GM12872 (cell line): ENCODE data around the gene NOTO.

Source experiments
- TF ChIP-seq, protein P1 (sequence below): IDR thresholded peaks from 3 replicates; pipeline ENCODE4 v1.5.1; 2011; ENCODE audit warnings: low read depth, mild to moderate bottlenecking, low read length, moderate library complexity; ENCODE audit not compliant: insufficient read depth

Gene NOTO

DNA sequence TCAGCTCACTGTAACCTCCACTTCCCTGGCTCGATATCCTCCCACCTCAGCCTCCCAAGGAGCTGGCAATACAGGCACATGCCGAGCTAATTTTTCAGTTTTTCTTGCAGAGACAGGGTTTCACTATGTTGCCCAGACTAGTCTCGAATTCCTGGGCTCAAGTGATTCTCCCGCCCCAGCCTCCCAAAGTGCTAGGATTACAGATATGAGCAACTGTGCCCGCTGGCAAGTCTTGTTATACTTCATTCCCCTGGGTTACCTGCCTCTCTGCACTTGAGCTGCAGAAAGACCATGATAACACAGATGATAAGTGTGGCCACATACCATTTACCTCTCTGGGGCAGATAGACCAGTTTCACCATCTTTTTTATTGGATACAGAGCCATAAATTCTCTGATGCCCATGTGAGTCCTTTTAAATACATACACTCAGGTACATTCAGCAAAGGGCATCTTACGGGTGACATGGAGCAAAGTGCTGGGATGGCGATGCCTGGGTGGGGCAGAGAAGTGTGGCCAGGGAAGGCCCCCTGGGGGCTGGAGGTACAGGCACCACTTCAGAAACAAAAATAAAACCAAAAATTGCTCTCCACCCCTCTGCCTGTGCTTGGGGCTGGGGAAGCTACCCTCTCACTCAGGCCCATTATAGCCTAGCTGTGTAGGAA is 52.1 kb downstream of the NOTO start:
- TF ChIP-seq, protein P1, sequence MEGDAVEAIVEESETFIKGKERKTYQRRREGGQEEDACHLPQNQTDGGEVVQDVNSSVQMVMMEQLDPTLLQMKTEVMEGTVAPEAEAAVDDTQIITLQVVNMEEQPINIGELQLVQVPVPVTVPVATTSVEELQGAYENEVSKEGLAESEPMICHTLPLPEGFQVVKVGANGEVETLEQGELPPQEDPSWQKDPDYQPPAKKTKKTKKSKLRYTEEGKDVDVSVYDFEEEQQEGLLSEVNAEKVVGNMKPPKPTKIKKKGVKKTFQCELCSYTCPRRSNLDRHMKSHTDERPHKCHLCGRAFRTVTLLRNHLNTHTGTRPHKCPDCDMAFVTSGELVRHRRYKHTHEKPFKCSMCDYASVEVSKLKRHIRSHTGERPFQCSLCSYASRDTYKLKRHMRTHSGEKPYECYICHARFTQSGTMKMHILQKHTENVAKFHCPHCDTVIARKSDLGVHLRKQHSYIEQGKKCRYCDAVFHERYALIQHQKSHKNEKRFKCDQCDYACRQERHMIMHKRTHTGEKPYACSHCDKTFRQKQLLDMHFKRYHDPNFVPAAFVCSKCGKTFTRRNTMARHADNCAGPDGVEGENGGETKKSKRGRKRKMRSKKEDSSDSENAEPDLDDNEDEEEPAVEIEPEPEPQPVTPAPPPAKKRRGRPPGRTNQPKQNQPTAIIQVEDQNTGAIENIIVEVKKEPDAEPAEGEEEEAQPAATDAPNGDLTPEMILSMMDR = no peak

DNA sequence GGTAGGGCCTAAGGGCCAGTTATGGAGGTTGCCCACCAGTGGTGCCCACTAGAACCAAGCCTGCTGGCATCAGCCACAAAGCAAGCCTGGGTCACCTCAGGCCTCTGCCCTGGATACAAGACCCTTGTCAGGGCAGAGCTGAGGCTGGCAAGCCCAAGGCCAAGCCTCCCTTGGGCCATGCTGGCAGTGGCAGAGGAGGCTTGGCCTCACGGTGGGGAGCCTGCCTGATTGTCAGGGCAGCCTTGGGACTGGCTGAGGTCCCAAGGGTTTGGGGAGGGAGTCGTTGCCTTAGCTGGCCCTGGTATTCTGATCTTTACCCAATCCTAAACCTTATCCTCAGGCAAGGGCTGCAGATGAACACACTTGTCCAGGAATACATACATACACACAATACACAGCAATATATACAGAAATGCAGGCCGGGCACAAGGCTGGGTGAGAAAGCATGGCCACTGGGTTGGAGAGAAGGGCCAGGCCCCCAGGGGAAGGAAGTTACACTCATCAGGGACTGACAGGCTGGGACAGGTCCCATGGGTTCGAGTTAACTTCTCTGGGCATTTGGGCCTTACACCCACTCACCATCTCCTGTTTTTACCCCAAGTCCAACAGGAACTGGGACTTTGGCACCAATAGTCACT is 52.8 kb downstream of the NOTO start:
- TF ChIP-seq, protein P1 = no peak

DNA sequence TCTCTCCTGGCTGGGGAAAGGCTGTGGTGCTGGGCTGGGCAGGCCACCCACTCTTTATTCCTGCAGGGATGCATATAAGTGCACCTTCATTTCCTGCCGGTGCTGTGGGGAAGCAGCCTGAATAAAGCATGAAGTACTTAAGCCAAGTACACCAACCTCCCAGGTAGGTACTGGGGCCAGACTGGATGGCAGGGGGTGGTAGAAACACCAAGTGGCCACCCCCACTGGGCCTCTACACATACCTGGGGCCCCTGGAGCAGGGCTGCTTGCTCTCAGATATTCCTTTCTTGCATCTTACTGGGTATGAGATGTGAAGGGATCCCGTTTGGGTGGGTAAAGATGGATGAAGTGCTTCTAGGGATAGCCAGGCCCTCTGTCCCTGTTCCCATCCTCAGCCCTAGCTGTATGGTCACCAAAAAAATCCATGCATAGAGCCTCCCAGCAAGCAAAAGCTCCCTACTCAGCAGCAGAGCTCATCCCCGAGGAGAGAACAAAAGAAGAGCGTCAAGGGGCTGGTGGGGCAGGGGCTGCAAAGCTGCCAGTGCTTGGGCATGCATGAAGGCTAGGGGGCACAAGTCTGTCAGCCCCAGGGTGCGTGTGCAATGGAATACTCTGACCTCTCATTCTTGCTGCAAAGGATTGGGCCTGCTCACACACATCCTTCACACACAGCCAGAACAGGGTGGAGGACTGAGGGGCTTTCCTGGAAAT is 53.7 kb downstream of the NOTO start:
- TF ChIP-seq, protein P1 = no peak

DNA sequence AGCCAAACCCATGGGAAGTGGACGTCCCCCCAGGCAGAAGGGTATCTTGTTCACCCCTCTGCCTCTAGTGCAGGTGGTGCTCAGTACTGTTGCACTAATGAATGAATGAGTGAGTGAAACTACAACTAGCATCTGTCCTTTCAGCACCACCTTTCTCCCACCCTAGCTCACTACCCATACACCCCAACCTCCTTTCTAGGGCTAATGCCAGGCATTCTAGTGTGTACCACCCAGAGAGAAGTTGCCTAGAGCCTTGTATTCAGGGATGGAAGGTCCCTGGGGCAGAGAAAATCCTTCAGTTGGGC is 54.2 kb downstream of the NOTO start:
- TF ChIP-seq, protein P1 = no peak

DNA sequence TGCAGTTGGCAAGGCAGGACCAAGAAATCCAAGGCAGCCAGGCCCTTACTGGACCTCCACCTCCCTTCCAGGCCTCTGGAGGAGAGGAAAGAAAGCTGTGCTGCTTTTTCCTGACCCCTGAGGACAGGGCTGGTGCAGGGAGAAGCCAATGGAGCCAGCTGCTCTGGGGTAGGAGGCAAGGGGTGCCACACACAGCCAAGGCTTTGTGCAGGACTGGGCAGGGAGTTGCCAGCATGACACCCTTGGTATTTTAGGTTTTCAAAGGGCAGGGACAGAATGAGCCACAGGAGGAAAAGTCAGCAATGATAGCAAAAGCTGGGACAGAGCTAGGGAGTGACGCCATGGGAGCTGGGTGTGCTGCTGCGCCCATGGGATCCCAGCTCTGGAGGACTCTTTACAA is 54.6 kb downstream of the NOTO start:
- TF ChIP-seq, protein P1 = no peak

DNA sequence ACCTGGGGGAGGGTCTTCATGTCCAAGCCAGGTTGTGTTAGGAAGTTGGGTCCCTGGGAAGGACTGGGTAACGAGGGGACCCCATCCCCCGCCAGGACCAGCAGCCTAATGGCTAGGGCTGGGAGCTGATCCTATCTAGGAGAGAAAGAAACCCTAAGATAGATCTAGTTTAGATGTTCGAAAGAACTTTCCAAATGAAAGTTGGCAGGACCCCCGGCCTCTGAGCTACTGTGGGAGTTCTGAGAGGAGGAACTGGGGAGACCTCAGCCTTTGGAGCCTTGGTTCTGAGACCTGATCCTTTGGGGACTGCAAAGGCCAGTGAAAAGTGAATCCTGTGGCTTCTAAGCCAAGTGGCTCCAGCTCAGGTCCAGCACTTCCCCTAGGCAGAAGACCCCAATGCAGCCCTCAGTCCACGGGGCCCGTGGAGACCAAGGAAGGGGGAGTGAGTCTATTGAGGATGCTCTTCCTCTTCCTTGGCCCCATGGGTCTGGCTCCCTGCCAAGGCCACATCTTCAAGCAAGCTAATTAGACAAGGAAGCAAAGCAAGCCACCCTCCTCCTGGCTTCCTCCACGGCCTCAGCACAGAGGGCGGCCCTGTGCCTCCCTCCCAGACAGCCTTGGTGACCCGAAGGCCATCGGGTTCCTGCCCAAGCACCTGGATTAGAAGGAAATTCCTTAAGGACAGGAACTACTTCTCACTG is 55.2 kb downstream of the NOTO start:
- TF ChIP-seq, protein P1 = no peak
